Measurements from ENCODE around the gene SMIM1.
A peak's percentile ranks its signal among the peaks of the same experiment; 100 is the strongest.
"Not testable (repeated sequence)": the region's sequence is repeated elsewhere in the genome, so short reads cannot be mapped to it uniquely, and the experiment has no call there.

Gene SMIM1

GRCh38 chr1:3772715-3773571 lies at the start of gene SMIM1:
Gene SMIM1, plus strand, starts transcription at chr1:3772749. Its CDS starts 2,625 bp downstream, at chr1:3775374.
- no peaks in the 10 kb centered on the region for H3K9me3 ChIP-seq (ENCODE audit: severe bottlenecking)
- H3K27me3 ChIP-seq (ENCODE audit: insufficient read depth, low read depth, severe bottlenecking), result no peaks in the 10 kb centered on the region
- H3K27ac ChIP-seq, result peak within 1 kb of the TSS; percentile 47; the same call in 1 of the 2 replicates
- no peaks in the 10 kb centered on the region; the same call in 1 of the 2 replicates for H3K36me3 ChIP-seq
- TF ChIP-seq CTCF (IDR thresholded peaks at IDR 0.05; ENCODE audit: low read depth, low read length), result no peak
- H3K4me3 ChIP-seq (ENCODE audit: low read depth, low read length), result peak within 1 kb of the TSS; percentile 55
- no peak for DNase-seq

GRCh38 chr1:3722846-3723245 lies 49.7 kb upstream of the SMIM1 start:
- no peak for DNase-seq
- no peaks in the 10 kb centered on the region for H3K9me3 ChIP-seq (ENCODE audit: severe bottlenecking)
- H3K27ac ChIP-seq, result no peak overlapping the region
- no peak overlapping the region for H3K4me3 ChIP-seq (ENCODE audit: low read depth, low read length)
- H3K27me3 ChIP-seq (ENCODE audit: insufficient read depth, low read depth, severe bottlenecking), result no peaks in the 10 kb centered on the region
- no peak for TF ChIP-seq CTCF (IDR thresholded peaks at IDR 0.05; ENCODE audit: low read depth, low read length)
- H3K36me3 ChIP-seq, result peaks cover 23% of the 10 kb centered on the region

- peaks cover 40% of the 10 kb centered on the region for H3K36me3 ChIP-seq
- H3K27me3 ChIP-seq (ENCODE audit: insufficient read depth, low read depth, severe bottlenecking); H3K27ac ChIP-seq; H3K4me3 ChIP-seq (ENCODE audit: low read depth, low read length); H3K9me3 ChIP-seq (ENCODE audit: severe bottlenecking): not testable (repeated sequence)
- TF ChIP-seq CTCF (IDR thresholded peaks at IDR 0.05; ENCODE audit: low read depth, low read length), result peak; percentile 92
- DNase-seq, result peak; percentile 79
These were observed 48.0 kb upstream of the SMIM1 start for GRCh38 chr1:3724416-3725030.

- H3K27ac ChIP-seq, result no peak overlapping the region
- no peak for TF ChIP-seq CTCF (IDR thresholded peaks at IDR 0.05; ENCODE audit: low read depth, low read length)
- H3K27me3 ChIP-seq (ENCODE audit: insufficient read depth, low read depth, severe bottlenecking), result no peaks in the 10 kb centered on the region
- H3K36me3 ChIP-seq, result peaks cover 48% of the 10 kb centered on the region
- DNase-seq, result no peak
- H3K4me3 ChIP-seq (ENCODE audit: low read depth, low read length), result no peak overlapping the region
- H3K9me3 ChIP-seq (ENCODE audit: severe bottlenecking), result no peaks in the 10 kb centered on the region
These were observed 47.2 kb upstream of the SMIM1 start for GRCh38 chr1:3725366-3725765.

GRCh38 chr1:3727042-3727824 lies 45.3 kb upstream of the SMIM1 start:
- DNase-seq, result no peak
- Histone ChIP-seq H3K27ac (no peak overlapping the region), H3K36me3 (peaks cover 67% of the 10 kb centered on the region), H3K27me3 (ENCODE audit: insufficient read depth, low read depth, severe bottlenecking) (no peaks in the 10 kb centered on the region), H3K4me3 (ENCODE audit: low read depth, low read length) (no peak overlapping the region), H3K9me3 (ENCODE audit: severe bottlenecking) (no peaks in the 10 kb centered on the region)
- TF ChIP-seq CTCF (IDR thresholded peaks at IDR 0.05; ENCODE audit: low read depth, low read length), result no peak

All from WERI-Rb-1 (cell line).